ENCODE measurements around the gene ADAMTS13. TPM values are rescaled to one million over a fixed set of nuclear protein-coding genes. Genes with fewer than 3 reads are reported as not detected.

ADAMTS13 gene
- total and polyA plus RNA-seq, 2 donors (not counting 1 experiment from before 2014, with no cell fraction given): 0.78 to 3.1 TPM

DNA sequence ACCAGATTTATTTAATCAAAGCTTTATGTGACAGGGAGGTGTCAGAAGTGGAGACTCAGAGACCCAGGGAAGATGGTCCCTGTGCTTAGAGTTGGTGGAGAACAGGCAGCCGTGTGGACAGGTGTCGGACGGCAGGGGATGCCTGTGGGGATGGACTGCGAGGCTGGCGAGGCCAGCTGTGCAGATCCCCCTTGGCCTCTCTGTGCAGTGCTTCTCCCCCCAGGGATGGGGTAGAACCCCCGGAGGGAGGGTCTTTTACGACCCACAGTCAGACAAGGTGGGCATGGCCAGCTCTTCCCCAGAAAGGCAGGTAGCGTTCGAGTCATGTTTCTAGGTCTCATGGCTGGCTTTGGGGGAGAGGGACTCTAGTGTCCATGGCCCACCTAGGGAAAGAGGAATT lies 61.4 kb downstream of the ADAMTS13 start:
- Histone ChIP-seq H3K9me3 (ENCODE audit: control insufficient read depth, insufficient read depth, low read depth, low read length) (no peaks in the 10 kb centered on the region), H3K4me3 (replicated peaks in 1 of 4; ENCODE audit: control extremely low read depth in 1 of 4, insufficient read depth in 1 of 4, low read depth in 3 of 4, low read length in 4 of 4) (no peak overlapping the region), H3K36me3 (ENCODE audit: control insufficient read depth, insufficient read depth, low read length) (no peaks in the 10 kb centered on the region), H3K79me2 (ENCODE audit: control insufficient read depth, insufficient read depth, low read length) (no peaks in the 10 kb centered on the region), H2AFZ (ENCODE audit: low read length) (no peak overlapping the region), H4K20me1 (ENCODE audit: control insufficient read depth, extremely low read depth, insufficient read depth, low read length) (no peaks in the 10 kb centered on the region), H3K27me3 (ENCODE audit: control insufficient read depth, insufficient read depth, low read length) (no peaks in the 10 kb centered on the region), H3K4me1 (ENCODE audit: control insufficient read depth, extremely low read depth, insufficient read depth, low read length) (no peaks in the 10 kb centered on the region), H3K4me2 (ENCODE audit: extremely low read depth, insufficient read depth, low read length) (no peak overlapping the region), H3K27ac (ENCODE audit: insufficient read depth, low read length) (no peak overlapping the region), H3K9ac (ENCODE audit: insufficient read depth, low read length) (no peak overlapping the region)
- no peak for DNase-seq (ENCODE audit: low read depth in 2 of 2)
- no peak for TF ChIP-seq EZH2 (IDR thresholded peaks at IDR 0.05; ENCODE audit: low read length, missing control alignments)
- TF ChIP-seq, protein P1, sequence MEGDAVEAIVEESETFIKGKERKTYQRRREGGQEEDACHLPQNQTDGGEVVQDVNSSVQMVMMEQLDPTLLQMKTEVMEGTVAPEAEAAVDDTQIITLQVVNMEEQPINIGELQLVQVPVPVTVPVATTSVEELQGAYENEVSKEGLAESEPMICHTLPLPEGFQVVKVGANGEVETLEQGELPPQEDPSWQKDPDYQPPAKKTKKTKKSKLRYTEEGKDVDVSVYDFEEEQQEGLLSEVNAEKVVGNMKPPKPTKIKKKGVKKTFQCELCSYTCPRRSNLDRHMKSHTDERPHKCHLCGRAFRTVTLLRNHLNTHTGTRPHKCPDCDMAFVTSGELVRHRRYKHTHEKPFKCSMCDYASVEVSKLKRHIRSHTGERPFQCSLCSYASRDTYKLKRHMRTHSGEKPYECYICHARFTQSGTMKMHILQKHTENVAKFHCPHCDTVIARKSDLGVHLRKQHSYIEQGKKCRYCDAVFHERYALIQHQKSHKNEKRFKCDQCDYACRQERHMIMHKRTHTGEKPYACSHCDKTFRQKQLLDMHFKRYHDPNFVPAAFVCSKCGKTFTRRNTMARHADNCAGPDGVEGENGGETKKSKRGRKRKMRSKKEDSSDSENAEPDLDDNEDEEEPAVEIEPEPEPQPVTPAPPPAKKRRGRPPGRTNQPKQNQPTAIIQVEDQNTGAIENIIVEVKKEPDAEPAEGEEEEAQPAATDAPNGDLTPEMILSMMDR (conservative IDR thresholded peaks at IDR 0.05 in 1 of 2, IDR thresholded peaks at IDR 0.05 in 1 of 2; ENCODE audit: low read depth in 1 of 2, low read length in 2 of 2): no peak

DNA sequence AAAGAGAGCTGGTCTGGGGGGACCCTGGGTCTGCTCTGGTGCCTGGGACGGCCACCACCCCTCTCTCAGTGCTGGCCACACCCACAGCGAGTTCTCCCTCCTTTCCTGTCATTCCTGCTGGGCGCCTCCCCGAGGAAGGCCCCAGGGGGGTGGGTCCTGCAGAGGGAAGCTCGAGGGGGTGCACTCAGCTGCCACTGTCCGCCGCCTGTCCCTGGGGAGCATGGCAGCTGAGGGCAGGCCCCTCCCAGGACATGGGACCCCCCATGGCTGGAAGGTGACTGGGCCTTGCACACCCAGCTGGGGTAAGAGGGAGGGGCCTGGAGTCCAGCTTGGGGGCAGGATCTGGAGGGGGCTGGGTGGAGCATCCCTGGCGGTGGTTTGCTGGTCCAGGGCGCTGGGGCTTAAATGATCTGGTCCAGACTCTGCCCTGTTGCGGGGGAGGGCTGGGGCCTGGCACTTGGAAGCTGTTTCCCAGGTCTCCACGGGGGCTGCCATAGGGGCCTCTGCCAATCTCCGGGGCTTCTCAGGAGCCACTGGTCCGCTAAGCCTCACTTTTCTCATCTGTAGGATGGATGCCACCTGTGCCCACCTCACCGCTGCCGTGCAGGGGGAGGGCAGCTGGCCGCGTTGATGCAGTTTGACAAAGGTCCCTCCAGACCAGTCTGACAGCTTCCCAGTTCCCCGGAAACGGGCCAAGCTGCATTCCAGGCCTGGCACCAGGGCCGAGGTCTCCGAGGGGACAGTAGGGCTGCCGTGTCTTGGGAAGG lies 62.7 kb downstream of the ADAMTS13 start:
- H3K4me3 ChIP-seq (replicated peaks in 1 of 4; ENCODE audit: control extremely low read depth in 1 of 4, insufficient read depth in 1 of 4, low read depth in 3 of 4, low read length in 4 of 4): no peak overlapping the region
- H3K27me3 ChIP-seq (ENCODE audit: control insufficient read depth, insufficient read depth, low read length): no peaks in the 10 kb centered on the region
- H3K4me1 ChIP-seq (ENCODE audit: control insufficient read depth, extremely low read depth, insufficient read depth, low read length): no peaks in the 10 kb centered on the region
- H3K9ac ChIP-seq (ENCODE audit: insufficient read depth, low read length): no peak overlapping the region
- H2AFZ ChIP-seq (ENCODE audit: low read length): no peak overlapping the region
- no peaks in the 10 kb centered on the region for H4K20me1 ChIP-seq (ENCODE audit: control insufficient read depth, extremely low read depth, insufficient read depth, low read length)
- TF ChIP-seq, protein P1 (conservative IDR thresholded peaks at IDR 0.05 in 1 of 2, IDR thresholded peaks at IDR 0.05 in 1 of 2; ENCODE audit: low read depth in 1 of 2, low read length in 2 of 2): no peak
- TF ChIP-seq EZH2 (IDR thresholded peaks at IDR 0.05; ENCODE audit: low read length, missing control alignments): no peak
- H3K9me3 ChIP-seq (ENCODE audit: control insufficient read depth, insufficient read depth, low read depth, low read length): no peaks in the 10 kb centered on the region
- no peaks in the 10 kb centered on the region for H3K36me3 ChIP-seq (ENCODE audit: control insufficient read depth, insufficient read depth, low read length)
- no peak overlapping the region for H3K27ac ChIP-seq (ENCODE audit: insufficient read depth, low read length)
- H3K4me2 ChIP-seq (ENCODE audit: extremely low read depth, insufficient read depth, low read length): no peak overlapping the region
- H3K79me2 ChIP-seq (ENCODE audit: control insufficient read depth, insufficient read depth, low read length): no peaks in the 10 kb centered on the region
- no peak for DNase-seq (ENCODE audit: low read depth in 2 of 2)

DNA sequence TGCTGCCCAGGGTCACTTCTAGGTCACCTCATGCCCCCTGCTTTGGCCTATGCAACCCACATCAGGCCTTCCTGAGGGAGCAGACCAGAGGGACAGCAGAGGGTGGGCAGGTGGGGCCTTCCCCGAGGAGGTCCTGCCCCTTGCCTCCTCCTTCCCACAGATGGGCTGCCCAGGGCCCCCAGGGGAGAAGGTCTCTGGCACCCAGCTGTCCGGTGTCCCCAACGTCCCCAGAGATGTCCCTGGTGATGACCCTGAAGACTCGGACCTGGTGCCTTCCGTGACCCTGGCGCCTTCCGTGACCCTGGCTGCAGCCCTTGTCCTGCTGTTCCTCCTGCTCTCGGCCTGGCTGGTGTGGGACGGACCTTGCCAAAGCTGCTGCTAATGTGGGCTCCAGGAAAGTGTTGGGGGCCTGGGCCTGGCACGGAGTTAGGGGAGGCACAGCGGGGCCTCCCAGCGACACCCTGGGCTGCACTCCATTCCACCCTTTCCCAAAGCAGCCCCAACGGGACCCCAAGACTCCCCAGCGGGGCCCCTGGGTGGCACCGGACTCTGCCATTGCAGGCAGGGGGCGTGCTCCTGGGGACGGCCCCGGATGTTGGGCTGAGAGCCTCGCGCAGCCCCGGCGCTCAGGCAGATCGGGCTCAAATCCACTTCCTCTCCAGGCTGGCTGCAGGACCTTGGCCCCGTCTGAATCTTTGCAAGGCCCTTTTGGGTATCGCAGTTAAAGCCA lies 63.5 kb downstream of the ADAMTS13 start:
- Histone ChIP-seq H3K4me3 (replicated peaks in 1 of 4; ENCODE audit: control extremely low read depth in 1 of 4, insufficient read depth in 1 of 4, low read depth in 3 of 4, low read length in 4 of 4) (no peak overlapping the region), H4K20me1 (ENCODE audit: control insufficient read depth, extremely low read depth, insufficient read depth, low read length) (no peaks in the 10 kb centered on the region)
- no peak for DNase-seq (ENCODE audit: low read depth in 2 of 2)

More for the DNA sequence above, 63.5 kb downstream of the ADAMTS13 start:
- no peak overlapping the region for H3K9ac ChIP-seq (ENCODE audit: insufficient read depth, low read length)
- H3K4me1 ChIP-seq (ENCODE audit: control insufficient read depth, extremely low read depth, insufficient read depth, low read length): no peaks in the 10 kb centered on the region
- H3K9me3 ChIP-seq (ENCODE audit: control insufficient read depth, insufficient read depth, low read depth, low read length): no peaks in the 10 kb centered on the region
- TF ChIP-seq EZH2 (IDR thresholded peaks at IDR 0.05; ENCODE audit: low read length, missing control alignments): no peak
- TF ChIP-seq, protein P1 (conservative IDR thresholded peaks at IDR 0.05 in 1 of 2, IDR thresholded peaks at IDR 0.05 in 1 of 2; ENCODE audit: low read depth in 1 of 2, low read length in 2 of 2): no peak
- H3K27ac ChIP-seq (ENCODE audit: insufficient read depth, low read length): no peak overlapping the region
- H2AFZ ChIP-seq (ENCODE audit: low read length): no peak overlapping the region
- no peaks in the 10 kb centered on the region for H3K79me2 ChIP-seq (ENCODE audit: control insufficient read depth, insufficient read depth, low read length)
- H3K36me3 ChIP-seq (ENCODE audit: control insufficient read depth, insufficient read depth, low read length): no peaks in the 10 kb centered on the region
- no peaks in the 10 kb centered on the region for H3K27me3 ChIP-seq (ENCODE audit: control insufficient read depth, insufficient read depth, low read length)
- H3K4me2 ChIP-seq (ENCODE audit: extremely low read depth, insufficient read depth, low read length): no peak overlapping the region
